CD4-positive, alpha-beta memory T cell (primary cell): ENCODE data around the gene ETV6. TPM values are rescaled to one million over a fixed set of nuclear protein-coding genes. Genes with fewer than 3 reads are reported as not detected.

Experiments
- CTCF ChIA-PET: fragments of 350-600 bp; sonication (Branson Sonifier 250); formaldehyde crosslinking; loops from one replicate; lab custom pipeline; 2021; ENCODE audit warnings: inconsistent platforms; ENCODE audit not compliant: partially characterized antibody; lab: Charles Lee
- POLR2A ChIA-PET: fragments of 350-600 bp; sonication (Branson Sonifier 250); formaldehyde crosslinking; loops from one replicate; lab custom pipeline; 2021; ENCODE audit not compliant: partially characterized antibody; lab: Charles Lee
- DNase-seq, 5 donors: peaks; one replicate each; pipeline versions ENCODE4 v3.0.0 to v3.0.0-alpha.2; 2020 to 2022; ENCODE audit warnings: mixed read lengths in 1 of 5
- H3K27ac ChIP-seq: one replicate; pipeline ENCODE4 v1.7.0; 2013; ENCODE audit warnings: low read depth, low read length
- H3K27me3 ChIP-seq: 2 replicates; pipeline ENCODE4 v1.7.0; 2013; ENCODE audit warnings: mild to moderate bottlenecking, low read length, moderate library complexity; ENCODE audit not compliant: insufficient read depth
- H3K36me3 ChIP-seq: 2 replicates; pipeline ENCODE4 v1.7.0; 2013; ENCODE audit warnings: mild to moderate bottlenecking, low read length, moderate library complexity; ENCODE audit not compliant: insufficient read depth
- H3K4me1 ChIP-seq: 2 replicates; pipeline ENCODE4 v1.7.0; 2013; ENCODE audit warnings: mild to moderate bottlenecking, low read length, moderate library complexity; ENCODE audit not compliant: insufficient read depth
- H3K4me3 ChIP-seq, 2 donors: one replicate each; pipeline ENCODE4 v1.7.0; 2013; ENCODE audit warnings: low read length in 2 of 2, mild to moderate bottlenecking in 1 of 2
- H3K9me3 ChIP-seq, 2 donors: one replicate each; pipeline ENCODE4 v1.7.0; 2013; ENCODE audit warnings: low read length in 2 of 2, control low read depth in 1 of 2; ENCODE audit not compliant: control insufficient read depth in 1 of 2
- H3K27ac Mint-ChIP-seq, 7 donors: one replicate each; pipeline ENCODE4 v1.8.0; 2020 to 2021; ENCODE audit warnings: mixed read lengths in 7 of 7, mild to moderate bottlenecking in 6 of 7, inconsistent platforms in 3 of 7, moderate library complexity in 3 of 7
- H3K27me3 Mint-ChIP-seq, 2 donors: one replicate each; pipeline ENCODE4 v1.8.0; 2020 to 2021; ENCODE audit warnings: mixed read lengths in 2 of 2
- H3K36me3 Mint-ChIP-seq, 2 donors: one replicate each; pipeline ENCODE4 v1.8.0; 2020 to 2021; ENCODE audit warnings: mixed read lengths in 2 of 2, inconsistent platforms in 1 of 2, mild to moderate bottlenecking in 1 of 2
- H3K4me1 Mint-ChIP-seq, 4 donors: one replicate each; pipeline ENCODE4 v1.8.0; 2020 to 2021; ENCODE audit warnings: mixed read lengths in 4 of 4, mild to moderate bottlenecking in 1 of 4
- H3K4me3 Mint-ChIP-seq, 8 donors: one replicate each; pipeline ENCODE4 v1.8.0; 2020 to 2021; ENCODE audit warnings: mixed read lengths in 8 of 8, mild to moderate bottlenecking in 7 of 8, moderate library complexity in 6 of 8, inconsistent platforms in 3 of 8
- H3K9me3 Mint-ChIP-seq, 8 donors: one replicate each; pipeline ENCODE4 v1.8.0; 2020 to 2021; ENCODE audit warnings: mixed read lengths in 8 of 8, mild to moderate bottlenecking in 5 of 8, inconsistent platforms in 3 of 8, moderate library complexity in 1 of 8
- intact Hi-C: fragments of 100-400 bp; cut with micrococcal nuclease; formaldehyde crosslinking; loops from one replicate; pipeline ENCODE4 v1.15.1; 2023
- polyA plus RNA-seq, 2 donors: library from polyadenylated mRNA; unstranded; fragments of 300-500 nt; fragmentation: Illumina TruSeq; gene quantifications; one replicate each; pipeline ENCODE4 v1.2.3, GENCODE V29; 2021
- total RNA-seq, 2 experiments: library from RNA; stranded (reverse); gene quantifications; one replicate each; pipeline ENCODE4 v1.2.3, GENCODE V29; 2021

Gene ETV6
- total and polyA plus RNA-seq, 4 experiments from 2014 or later: 3.3 to 43.9 (median 25.7) TPM

DNA sequence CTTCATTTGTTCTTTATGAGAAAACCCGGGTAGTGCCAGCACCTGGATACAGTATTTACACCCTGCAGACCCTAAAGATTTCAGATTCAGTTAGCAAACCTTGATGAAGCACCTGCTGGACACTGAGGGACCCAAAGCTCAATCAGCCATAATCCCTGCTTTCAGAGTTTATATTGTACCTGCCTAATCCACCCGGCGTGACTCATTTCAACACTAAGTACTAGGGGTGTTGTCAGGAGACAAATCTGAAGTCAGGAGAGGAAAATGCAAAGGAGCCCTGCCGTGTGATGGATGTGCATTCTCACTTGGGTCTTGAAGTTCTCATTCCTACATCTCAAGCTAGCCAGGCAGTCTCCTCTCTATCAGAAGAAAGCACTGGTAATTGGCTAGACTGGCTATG, 244.5 kb downstream of the ETV6 start:
- CTCF ChIA-PET: no interaction called here
- H3K4me3 ChIP-seq: no peak overlapping the region
- H3K9me3 Mint-ChIP-seq: peaks cover 0 to 2% (median 0%) of the 10 kb centered on the region in 8 donors
- H3K4me1 ChIP-seq: no peaks in the 10 kb centered on the region
- no peak overlapping the region for H3K27ac Mint-ChIP-seq
- no peak overlapping the region for H3K27ac ChIP-seq
- H3K27me3 ChIP-seq: no peaks in the 10 kb centered on the region
- H3K27me3 Mint-ChIP-seq: no peaks in the 10 kb centered on the region
- no peaks in the 10 kb centered on the region for H3K9me3 ChIP-seq
- H3K36me3 ChIP-seq: peaks cover 20% of the 10 kb centered on the region
- H3K4me1 Mint-ChIP-seq: peaks cover 4 to 19% (median 13%) of the 10 kb centered on the region in 4 donors
- POLR2A ChIA-PET: no interaction called here
- DNase-seq: no peak
- intact Hi-C loops: no loop called here
- H3K4me3 Mint-ChIP-seq: no peak overlapping the region
- H3K36me3 Mint-ChIP-seq: peaks cover 40 to 43% of the 10 kb centered on the region in 2 donors

DNA sequence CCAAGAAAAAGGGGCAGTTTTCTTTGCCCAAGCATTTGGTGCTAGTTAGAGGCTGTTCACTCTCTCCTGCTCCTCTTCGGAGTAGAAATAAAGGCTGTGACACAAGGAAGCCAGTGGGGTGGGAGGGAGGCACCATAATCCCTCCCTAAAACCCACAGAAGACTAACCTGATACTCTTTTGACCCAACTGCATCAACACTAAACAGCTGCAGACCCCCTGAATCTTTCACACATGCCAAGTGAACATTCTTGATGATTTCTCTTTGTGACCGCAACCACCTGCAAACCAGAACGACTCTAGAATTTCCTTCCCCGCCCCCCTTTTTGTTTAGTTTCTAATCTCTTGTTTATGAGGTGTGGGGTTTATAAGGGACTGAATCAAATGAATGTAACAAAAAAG, 245.4 kb downstream of the ETV6 start:
- Mint-ChIP-seq H3K4me1 (peaks cover 2 to 11% (median 6%) of the 10 kb centered on the region in 4 donors), H3K4me3 (no peak overlapping the region), H3K9me3 (no peaks in the 10 kb centered on the region), H3K27ac (peak overlapping the region in 4 of 7 donors; percentile 14 to 49 (median 31)), H3K36me3 (peaks cover 32 to 34% of the 10 kb centered on the region in 2 donors), H3K27me3 (no peaks in the 10 kb centered on the region)
- H3K27ac ChIP-seq: no peak overlapping the region
- no peaks in the 10 kb centered on the region for H3K27me3 ChIP-seq
- H3K9me3 ChIP-seq: no peaks in the 10 kb centered on the region
- no peak for DNase-seq
- no peaks in the 10 kb centered on the region for H3K4me1 ChIP-seq
- peaks cover 20% of the 10 kb centered on the region for H3K36me3 ChIP-seq
- POLR2A ChIA-PET: no interaction called here
- CTCF ChIA-PET: no interaction called here
- intact Hi-C loops: no loop called here
- H3K4me3 ChIP-seq: no peak overlapping the region

DNA sequence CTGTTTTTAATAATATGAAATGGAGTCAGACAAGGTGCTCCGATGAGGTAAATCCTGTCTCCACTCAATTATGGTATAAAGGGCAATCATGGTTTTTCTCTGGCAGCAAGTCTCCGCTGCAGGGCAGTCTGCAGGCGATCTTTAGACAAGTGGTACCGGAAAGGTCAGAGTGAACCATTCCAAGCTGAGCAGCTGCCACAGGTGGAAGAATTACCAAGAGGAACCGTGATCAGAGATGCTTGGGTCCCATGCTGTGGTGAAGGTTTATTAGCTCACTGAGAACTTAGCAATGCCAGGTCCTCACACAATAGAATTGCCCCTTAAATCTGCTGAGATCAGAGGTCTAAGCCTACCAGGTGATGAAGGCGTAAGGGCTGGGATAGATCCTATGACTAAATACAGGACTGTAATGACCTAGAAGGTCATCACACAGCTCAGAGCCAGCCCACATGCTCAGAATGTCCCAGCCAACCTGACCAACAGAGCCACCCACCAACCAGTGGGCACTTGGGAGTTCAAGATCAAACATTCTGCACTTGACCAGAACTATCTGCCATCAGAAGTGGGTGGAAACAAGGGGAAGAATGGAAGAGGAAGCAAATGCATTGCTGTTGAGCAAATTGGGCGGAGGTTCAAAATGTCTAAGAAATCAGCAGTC, 246.1 kb downstream of the ETV6 start:
- no peaks in the 10 kb centered on the region for H3K9me3 ChIP-seq
- H3K27me3 Mint-ChIP-seq: no peaks in the 10 kb centered on the region
- H3K27me3 ChIP-seq: no peaks in the 10 kb centered on the region
- H3K27ac Mint-ChIP-seq: peak overlapping the region in 5 of 7 donors; percentile 11 to 77 (median 28)
- no peak overlapping the region for H3K4me3 Mint-ChIP-seq
- POLR2A ChIA-PET: no interaction called here
- no peaks in the 10 kb centered on the region for H3K9me3 Mint-ChIP-seq
- H3K4me3 ChIP-seq: no peak overlapping the region
- intact Hi-C loops: no loop called here
- peaks cover 18% of the 10 kb centered on the region for H3K36me3 ChIP-seq
- CTCF ChIA-PET: no interaction called here
- no peaks in the 10 kb centered on the region for H3K4me1 ChIP-seq
- H3K36me3 Mint-ChIP-seq: peaks cover 26 to 30% of the 10 kb centered on the region in 2 donors
- DNase-seq: no peak
- no peak overlapping the region for H3K27ac ChIP-seq
- H3K4me1 Mint-ChIP-seq: peaks cover 4 to 14% (median 8%) of the 10 kb centered on the region in 4 donors

DNA sequence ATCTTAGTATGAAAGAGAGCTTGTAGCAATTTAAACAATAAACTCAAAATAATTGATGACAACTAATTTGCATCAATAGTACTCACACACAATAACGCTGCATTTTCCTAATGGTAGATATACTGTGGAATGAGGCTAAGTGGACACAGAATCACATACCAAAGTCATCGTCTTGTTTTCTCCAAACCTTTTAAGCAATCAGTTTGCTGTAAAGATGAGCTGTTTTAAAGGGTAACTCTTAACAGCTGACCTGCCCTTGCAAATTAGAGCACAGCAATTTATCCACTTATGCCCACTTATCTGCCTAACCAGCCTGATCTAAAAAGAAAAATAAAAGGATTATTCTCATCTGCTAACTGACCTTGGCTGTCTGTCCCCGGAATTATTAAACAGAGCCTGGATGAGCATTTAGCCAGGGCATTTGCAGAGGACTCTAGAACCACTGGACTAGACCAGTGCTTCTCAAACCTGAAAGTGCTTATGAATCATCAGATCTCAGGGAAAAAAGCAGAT, 247.0 kb downstream of the ETV6 start:
- no peaks in the 10 kb centered on the region for H3K27me3 Mint-ChIP-seq

DNA sequence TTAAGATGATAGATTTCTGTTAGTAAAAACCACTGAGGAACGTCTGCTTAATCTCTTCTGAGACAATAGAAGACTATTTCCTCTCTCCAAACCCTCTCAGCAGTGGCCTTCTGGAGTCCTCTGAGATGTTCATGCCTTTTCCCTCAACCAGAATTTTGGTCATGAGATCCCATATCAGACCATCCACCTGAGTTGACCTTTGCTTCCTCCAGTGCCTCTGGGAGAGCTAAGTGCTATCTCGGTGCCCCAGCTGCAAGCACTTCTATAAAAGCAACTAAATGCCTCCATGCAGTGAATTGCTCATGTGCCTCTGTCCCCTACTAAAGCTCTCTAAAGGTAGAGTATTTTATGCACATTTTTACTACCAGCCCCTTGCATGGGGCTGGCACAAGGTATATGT, 248.4 kb downstream of the ETV6 start:
- no peak for DNase-seq

More for the DNA sequence above, 247.0 kb downstream of the ETV6 start:
- Mint-ChIP-seq H3K4me1 (peaks cover 4 to 16% (median 9%) of the 10 kb centered on the region in 4 donors), H3K4me3 (no peak overlapping the region), H3K9me3 (no peaks in the 10 kb centered on the region), H3K36me3 (peaks cover 19 to 20% of the 10 kb centered on the region in 2 donors), H3K27ac (peak overlapping the region in 2 of 7 donors; percentile 11 to 19)
- intact Hi-C loops: no loop called here
- H3K27ac ChIP-seq: no peak overlapping the region
- H3K36me3 ChIP-seq: peaks cover 12% of the 10 kb centered on the region
- no peaks in the 10 kb centered on the region for H3K9me3 ChIP-seq
- H3K27me3 ChIP-seq: no peaks in the 10 kb centered on the region
- POLR2A ChIA-PET: interaction anchor here (0.8 kb wide), 1 partner anchor 12 kb away, joined by 3 read pairs; no protein-coding TSS in a partner anchor
- peaks cover 2% of the 10 kb centered on the region for H3K4me1 ChIP-seq
- CTCF ChIA-PET: no interaction called here
- DNase-seq: no peak
- no peak overlapping the region for H3K4me3 ChIP-seq

DNA sequence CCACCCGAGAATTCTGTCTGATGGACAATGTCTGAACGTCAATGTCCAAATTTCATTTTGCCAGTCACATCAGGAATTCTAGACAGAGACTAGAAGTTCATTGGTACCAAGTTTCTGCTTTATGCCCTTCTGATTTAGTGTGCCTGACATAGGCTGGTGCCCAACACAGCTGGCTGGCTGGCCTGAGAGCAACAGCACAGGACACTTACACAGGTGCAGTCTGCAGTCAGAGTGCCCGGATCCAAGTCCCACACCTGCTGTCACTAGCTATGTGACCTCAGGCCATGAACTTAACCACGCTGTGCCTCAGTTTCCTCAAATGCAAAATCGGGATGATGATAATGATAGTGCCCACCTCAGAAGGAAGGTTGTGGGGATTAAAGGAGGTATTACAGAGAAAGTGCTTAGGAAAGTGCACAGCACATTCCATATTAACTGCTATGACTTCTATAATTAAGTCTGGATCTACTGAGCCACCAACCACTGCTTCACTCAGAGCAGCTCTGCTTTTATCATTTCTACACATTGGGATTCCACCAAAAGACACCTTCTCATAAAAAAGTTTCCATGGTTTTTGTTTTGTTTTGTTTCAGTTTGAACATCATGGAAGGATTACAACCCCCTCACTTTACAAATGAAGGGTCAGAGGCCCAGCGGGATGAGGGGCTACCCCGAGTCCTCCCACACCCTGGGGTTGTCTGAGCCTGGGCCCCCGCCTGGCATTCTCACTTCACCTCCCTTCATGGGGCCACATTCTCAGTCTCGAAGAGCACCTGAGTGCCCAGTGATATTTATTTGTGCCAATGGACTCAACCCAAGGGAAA, 252.4 kb downstream of the ETV6 start:
- Histone ChIP-seq H3K4me1 (peaks cover 30% of the 10 kb centered on the region), H3K27me3 (no peaks in the 10 kb centered on the region), H3K4me3 (peak overlapping the region in 1 of 2 donors; percentile 8), H3K9me3 (no peaks in the 10 kb centered on the region), H3K27ac (no peak overlapping the region), H3K36me3 (no peaks in the 10 kb centered on the region)
- Mint-ChIP-seq H3K27me3 (no peaks in the 10 kb centered on the region), H3K4me1 (peaks cover 27 to 53% (median 43%) of the 10 kb centered on the region in 4 donors), H3K4me3 (peak overlapping the region; percentile 65 to 83 (median 75)), H3K27ac (peak overlapping the region; percentile 69 to 92 (median 88)), H3K9me3 (peaks cover 0 to 13% (median 4%) of the 10 kb centered on the region in 8 donors), H3K36me3 (peaks cover 3 to 8% of the 10 kb centered on the region in 2 donors)
- DNase-seq: peak in 1 of 5 donors; percentile 4
- ChIA-PET POLR2A (interaction anchor here (1.2 to 1.7 kb wide), 2 partner anchors 107 to 132 kb away, joined by 5 to 8 read pairs; no protein-coding TSS in a partner anchor), CTCF (interaction anchor here (0.8 to 1.5 kb wide), 2 partner anchors 10 to 131 kb away, joined by 3 to 6 read pairs; no protein-coding TSS in a partner anchor)
- intact Hi-C loops: loop anchor here (5.0 kb wide), 1 partner anchor 105 kb away; no protein-coding TSS in a partner anchor

More for the DNA sequence above, 248.4 kb downstream of the ETV6 start:
- Histone ChIP-seq H3K9me3 (no peaks in the 10 kb centered on the region), H3K27ac (no peak overlapping the region), H3K36me3 (peaks cover 2% of the 10 kb centered on the region), H3K4me3 (no peak overlapping the region), H3K27me3 (no peaks in the 10 kb centered on the region), H3K4me1 (peaks cover 17% of the 10 kb centered on the region)
- no peaks in the 10 kb centered on the region for H3K9me3 Mint-ChIP-seq
- CTCF ChIA-PET: no interaction called here
- H3K36me3 Mint-ChIP-seq: peaks cover 5 to 10% of the 10 kb centered on the region in 2 donors
- no peak overlapping the region for H3K4me3 Mint-ChIP-seq
- POLR2A ChIA-PET: no interaction called here
- peaks cover 13 to 31% (median 23%) of the 10 kb centered on the region in 4 donors for H3K4me1 Mint-ChIP-seq
- H3K27ac Mint-ChIP-seq: no peak overlapping the region
- intact Hi-C loops: no loop called here
- H3K27me3 Mint-ChIP-seq: no peaks in the 10 kb centered on the region
